LNCaP clone FGC (cell line): ENCODE measurements around the gene CD163L1.

Experiments used
- DNase-seq: peaks from one replicate; pipeline ENCODE4 v3.0.0-alpha.2; 2011; ENCODE audit warnings: low read depth
- H3K4me3 ChIP-seq: 2 replicates; pipeline ENCODE4 v1.5.1; 2011; ENCODE audit warnings: mild to moderate bottlenecking, low read depth, low read length, control low read depth
- CTCF ChIP-seq: IDR thresholded peaks from 2 replicates; pipeline ENCODE4 v1.5.1; 2012; ENCODE audit warnings: mild to moderate bottlenecking; ENCODE audit not compliant: control insufficient read depth, insufficient read depth; ENCODE audit errors: extremely low read depth

The CD163L1 gene

GRCh38 chr12:7383157-7383556 is 60.8 kb downstream of the CD163L1 start:
- H3K4me3 ChIP-seq, result no peak overlapping the region
- no peak for DNase-seq
- TF ChIP-seq CTCF, result no peak

- no peak overlapping the region for H3K4me3 ChIP-seq
- DNase-seq, result no peak
- no peak for TF ChIP-seq CTCF
These were observed 67.8 kb downstream of the CD163L1 start for GRCh38 chr12:7376196-7376595.

GRCh38 chr12:7375145-7375543 is 68.8 kb downstream of the CD163L1 start:
- H3K4me3 ChIP-seq, result no peak overlapping the region
- no peak for TF ChIP-seq CTCF
- peak; percentile 76 for DNase-seq

GRCh38 chr12:7374423-7375144 is 69.4 kb downstream of the CD163L1 start:
- DNase-seq, result peak; percentile 36
- H3K4me3 ChIP-seq, result no peak overlapping the region
- TF ChIP-seq CTCF, result peak; percentile 90

- DNase-seq, result no peak
- H3K4me3 ChIP-seq, result no peak overlapping the region
- no peak for TF ChIP-seq CTCF
These were observed 70.7 kb downstream of the CD163L1 start for GRCh38 chr12:7373226-7373625.

- H3K4me3 ChIP-seq, result peak overlapping the region; percentile 22
These were observed 74.7 kb downstream of the CD163L1 start for GRCh38 chr12:7369274-7369729.

More at GRCh38 chr12:7369274-7369729, 74.7 kb downstream of the CD163L1 start:
- no peak for TF ChIP-seq CTCF
- peak; percentile 40 for DNase-seq
